ENCODE results near the gene PLCB4. TPM values are rescaled to one million over a fixed set of nuclear protein-coding genes. Genes with fewer than 3 reads are reported as not detected.

Gene PLCB4
- total RNA-seq, 4 donors from 2014 or later = 17.4 to 264 (median 28.1) TPM

DNA sequence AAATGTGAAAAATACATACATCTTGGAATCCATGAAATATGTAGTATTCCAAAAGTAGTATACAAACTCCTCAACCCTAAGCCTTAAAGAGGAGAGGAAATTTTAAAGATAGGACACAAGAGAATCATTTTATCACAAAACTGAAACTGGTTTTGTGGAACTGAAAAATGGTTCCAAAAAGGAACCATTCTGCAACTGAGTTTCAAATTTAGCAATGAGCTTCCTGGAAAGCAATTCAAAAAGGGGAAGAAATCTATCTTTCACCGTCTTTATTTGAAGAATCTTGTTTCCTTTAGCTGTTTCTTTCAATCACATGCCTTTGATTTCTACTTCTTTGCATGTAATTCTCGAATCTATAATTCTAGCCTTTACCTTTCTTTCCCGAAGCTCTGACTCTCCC is 413.3 kb downstream of the PLCB4 start:
- H3K9me3 ChIP-seq = no peaks in the 10 kb centered on the region
- no peaks in the 10 kb centered on the region for H3K4me1 ChIP-seq
- H3K27ac ChIP-seq = no peak overlapping the region
- H3K36me3 ChIP-seq = no peaks in the 10 kb centered on the region
- no peak overlapping the region for H3K4me3 ChIP-seq
- DNase-seq = no peak
- intact Hi-C loops (cut with DNase I; ENCODE audit: low total_unique reads) = no loop called here
- TF ChIP-seq POLR2A (IDR thresholded peaks at IDR 0.05) = no peak
- TF ChIP-seq, protein P1, sequence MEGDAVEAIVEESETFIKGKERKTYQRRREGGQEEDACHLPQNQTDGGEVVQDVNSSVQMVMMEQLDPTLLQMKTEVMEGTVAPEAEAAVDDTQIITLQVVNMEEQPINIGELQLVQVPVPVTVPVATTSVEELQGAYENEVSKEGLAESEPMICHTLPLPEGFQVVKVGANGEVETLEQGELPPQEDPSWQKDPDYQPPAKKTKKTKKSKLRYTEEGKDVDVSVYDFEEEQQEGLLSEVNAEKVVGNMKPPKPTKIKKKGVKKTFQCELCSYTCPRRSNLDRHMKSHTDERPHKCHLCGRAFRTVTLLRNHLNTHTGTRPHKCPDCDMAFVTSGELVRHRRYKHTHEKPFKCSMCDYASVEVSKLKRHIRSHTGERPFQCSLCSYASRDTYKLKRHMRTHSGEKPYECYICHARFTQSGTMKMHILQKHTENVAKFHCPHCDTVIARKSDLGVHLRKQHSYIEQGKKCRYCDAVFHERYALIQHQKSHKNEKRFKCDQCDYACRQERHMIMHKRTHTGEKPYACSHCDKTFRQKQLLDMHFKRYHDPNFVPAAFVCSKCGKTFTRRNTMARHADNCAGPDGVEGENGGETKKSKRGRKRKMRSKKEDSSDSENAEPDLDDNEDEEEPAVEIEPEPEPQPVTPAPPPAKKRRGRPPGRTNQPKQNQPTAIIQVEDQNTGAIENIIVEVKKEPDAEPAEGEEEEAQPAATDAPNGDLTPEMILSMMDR (IDR thresholded peaks at IDR 0.05) = no peak
- no peaks in the 10 kb centered on the region for H3K27me3 ChIP-seq

DNA sequence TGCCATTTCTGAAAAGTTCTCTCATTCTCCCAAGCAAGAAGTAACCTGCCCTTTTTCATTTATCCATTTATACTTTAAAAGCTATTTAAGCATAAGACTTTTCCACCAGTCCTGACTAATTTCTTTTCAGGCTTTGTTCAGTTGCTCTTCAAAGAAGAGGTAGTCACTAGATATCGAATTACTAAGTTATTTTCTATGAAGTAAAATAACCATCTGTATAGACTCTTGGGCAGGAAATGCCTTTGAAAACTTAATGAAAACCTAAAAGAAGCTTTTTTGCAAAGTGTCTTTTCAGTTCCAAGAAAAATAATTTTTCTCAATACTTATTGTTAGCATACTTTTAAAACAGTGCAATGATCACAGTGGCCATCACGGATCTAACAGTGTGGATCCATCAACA is 414.2 kb downstream of the PLCB4 start:
- DNase-seq = no peak
- no peaks in the 10 kb centered on the region for H3K36me3 ChIP-seq
- no peak overlapping the region for H3K4me3 ChIP-seq
- TF ChIP-seq, protein P1 (IDR thresholded peaks at IDR 0.05) = no peak
- TF ChIP-seq POLR2A (IDR thresholded peaks at IDR 0.05) = no peak
- H3K27me3 ChIP-seq = no peaks in the 10 kb centered on the region
- no peak overlapping the region for H3K27ac ChIP-seq
- no peaks in the 10 kb centered on the region for H3K4me1 ChIP-seq
- no peaks in the 10 kb centered on the region for H3K9me3 ChIP-seq
- intact Hi-C loops (cut with DNase I; ENCODE audit: low total_unique reads) = no loop called here

DNA sequence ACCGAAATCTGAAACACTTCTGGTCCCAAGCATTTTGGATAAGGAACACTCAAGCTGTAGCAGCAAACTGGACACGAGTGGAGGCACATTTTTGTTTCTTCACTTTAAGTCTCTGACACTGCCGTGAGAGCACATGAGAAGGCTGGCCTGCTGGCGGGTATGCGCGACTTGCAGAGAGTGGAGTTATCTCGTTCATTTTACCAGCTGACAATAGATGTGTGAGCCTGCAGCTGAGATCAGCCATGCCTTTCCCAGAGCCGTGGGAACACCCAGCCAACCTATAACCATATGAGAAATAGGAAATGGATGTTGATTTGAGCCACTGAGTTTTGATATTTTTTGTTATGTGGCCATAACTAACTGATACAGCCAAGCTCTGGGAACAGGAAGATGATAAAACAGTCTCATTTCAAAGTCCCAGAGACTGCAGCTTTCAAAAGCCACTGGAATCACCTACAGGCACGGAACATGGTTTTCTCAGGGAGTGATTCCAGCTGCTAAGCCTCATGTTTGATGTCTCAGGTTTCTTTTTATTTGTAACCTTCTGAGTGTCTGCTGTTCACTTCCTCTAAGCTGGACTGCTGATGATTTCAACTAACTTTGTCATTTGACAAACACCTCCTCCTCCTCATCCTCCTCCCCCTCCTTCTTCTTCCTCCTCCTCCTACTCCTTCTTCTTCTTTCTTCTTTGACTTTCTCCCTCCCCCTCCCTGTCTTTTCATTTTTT is 416.9 kb downstream of the PLCB4 start:
- DNase-seq = no peak
- TF ChIP-seq, protein P1 (IDR thresholded peaks at IDR 0.05) = no peak
- TF ChIP-seq POLR2A (IDR thresholded peaks at IDR 0.05) = no peak
- Histone ChIP-seq H3K4me1 (no peaks in the 10 kb centered on the region), H3K27ac (no peak overlapping the region), H3K9me3 (no peaks in the 10 kb centered on the region), H3K27me3 (no peaks in the 10 kb centered on the region), H3K36me3 (no peaks in the 10 kb centered on the region), H3K4me3 (no peak overlapping the region)
- intact Hi-C loops (cut with DNase I; ENCODE audit: low total_unique reads) = no loop called here

DNA sequence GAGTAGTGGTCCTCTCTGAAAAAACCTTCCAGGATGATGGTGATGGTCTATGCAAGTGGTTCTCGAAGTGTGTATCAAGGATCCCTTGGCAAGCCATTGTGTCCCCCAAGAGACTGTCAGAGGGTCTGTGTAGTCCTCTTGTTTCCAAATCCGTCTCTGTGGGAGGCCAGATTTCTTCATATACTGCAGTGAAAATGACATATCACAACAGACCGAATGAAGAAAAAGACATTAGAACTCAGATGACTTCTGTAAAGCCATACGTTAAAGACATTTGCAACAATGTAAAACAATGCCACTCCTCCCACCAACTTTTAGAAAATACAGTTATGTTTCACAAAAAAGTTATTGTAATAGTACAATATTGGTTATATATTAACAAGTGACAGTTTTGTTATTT is 418.3 kb downstream of the PLCB4 start:
- Histone ChIP-seq H3K4me1 (no peaks in the 10 kb centered on the region), H3K9me3 (no peaks in the 10 kb centered on the region), H3K27ac (no peak overlapping the region), H3K4me3 (no peak overlapping the region), H3K36me3 (no peaks in the 10 kb centered on the region), H3K27me3 (no peaks in the 10 kb centered on the region)
- DNase-seq = no peak
- intact Hi-C loops (cut with DNase I; ENCODE audit: low total_unique reads) = no loop called here
- TF ChIP-seq, protein P1 (IDR thresholded peaks at IDR 0.05) = no peak
- no peak for TF ChIP-seq POLR2A (IDR thresholded peaks at IDR 0.05)

DNA sequence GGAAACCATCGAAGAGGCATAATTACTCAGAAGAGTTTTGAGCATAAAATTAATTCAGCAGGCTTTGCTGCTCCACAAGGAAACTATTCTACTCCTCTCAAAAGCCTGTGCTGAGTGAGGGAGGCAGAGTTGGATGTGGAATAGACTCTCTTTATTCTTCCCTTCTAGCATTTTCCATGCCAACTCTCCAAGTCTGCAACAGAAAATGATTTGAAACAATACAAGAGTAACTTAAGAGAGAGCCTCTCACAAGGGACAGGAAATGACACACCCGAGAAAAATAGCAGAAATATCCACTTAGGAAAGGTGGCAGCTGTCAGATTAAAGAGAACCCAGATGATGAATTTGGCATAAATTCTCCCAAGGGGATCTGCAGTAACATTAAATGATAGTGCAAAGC is 419.2 kb downstream of the PLCB4 start:
- no peak for DNase-seq

More for the DNA sequence above, 419.2 kb downstream of the PLCB4 start:
- TF ChIP-seq, protein P1 (IDR thresholded peaks at IDR 0.05) = no peak
- TF ChIP-seq POLR2A (IDR thresholded peaks at IDR 0.05) = no peak
- Histone ChIP-seq H3K4me3 (no peak overlapping the region), H3K4me1 (no peaks in the 10 kb centered on the region), H3K27me3 (no peaks in the 10 kb centered on the region), H3K36me3 (no peaks in the 10 kb centered on the region), H3K9me3 (no peaks in the 10 kb centered on the region), H3K27ac (no peak overlapping the region)
- intact Hi-C loops (cut with DNase I; ENCODE audit: low total_unique reads) = no loop called here
